Measurements from ENCODE around the gene C4orf17. TPM values are rescaled to one million over a fixed set of nuclear protein-coding genes. Genes with fewer than 3 reads are reported as not detected.

The C4orf17 gene
- polyA plus RNA-seq, 1 of the 3 experiments (the other 2 are of a cell fraction) = not detected

DNA sequence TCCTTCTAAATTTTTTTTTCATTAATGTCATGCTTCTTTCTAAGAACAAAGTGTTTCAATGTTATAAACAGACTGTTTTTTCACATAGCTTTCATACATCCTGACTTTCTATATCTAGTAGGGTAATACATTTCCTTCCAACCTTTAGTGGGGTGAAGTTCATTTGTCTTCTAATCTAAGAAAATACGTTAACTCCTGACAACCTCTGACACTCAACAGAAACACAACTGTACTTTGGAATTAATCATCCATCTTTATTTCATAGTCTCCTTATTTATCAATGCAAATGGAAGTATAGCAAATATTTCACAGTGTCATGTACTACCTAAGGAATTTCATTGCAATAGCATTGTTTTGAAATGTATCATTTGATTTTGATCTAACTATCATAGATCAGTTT lies 61.1 kb downstream of the C4orf17 start (continued):
- TF ChIP-seq, protein P1, sequence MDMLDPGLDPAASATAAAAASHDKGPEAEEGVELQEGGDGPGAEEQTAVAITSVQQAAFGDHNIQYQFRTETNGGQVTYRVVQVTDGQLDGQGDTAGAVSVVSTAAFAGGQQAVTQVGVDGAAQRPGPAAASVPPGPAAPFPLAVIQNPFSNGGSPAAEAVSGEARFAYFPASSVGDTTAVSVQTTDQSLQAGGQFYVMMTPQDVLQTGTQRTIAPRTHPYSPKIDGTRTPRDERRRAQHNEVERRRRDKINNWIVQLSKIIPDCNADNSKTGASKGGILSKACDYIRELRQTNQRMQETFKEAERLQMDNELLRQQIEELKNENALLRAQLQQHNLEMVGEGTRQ (IDR thresholded peaks at IDR 0.05; ENCODE audit: borderline replicate concordance, low read depth, low read length) = no peak
- no peak for TF ChIP-seq EP300 (IDR thresholded peaks at IDR 0.05; ENCODE audit: borderline replicate concordance in 1 of 2, low read depth in 1 of 2, low read length in 1 of 2)
- TF ChIP-seq, protein P2, sequence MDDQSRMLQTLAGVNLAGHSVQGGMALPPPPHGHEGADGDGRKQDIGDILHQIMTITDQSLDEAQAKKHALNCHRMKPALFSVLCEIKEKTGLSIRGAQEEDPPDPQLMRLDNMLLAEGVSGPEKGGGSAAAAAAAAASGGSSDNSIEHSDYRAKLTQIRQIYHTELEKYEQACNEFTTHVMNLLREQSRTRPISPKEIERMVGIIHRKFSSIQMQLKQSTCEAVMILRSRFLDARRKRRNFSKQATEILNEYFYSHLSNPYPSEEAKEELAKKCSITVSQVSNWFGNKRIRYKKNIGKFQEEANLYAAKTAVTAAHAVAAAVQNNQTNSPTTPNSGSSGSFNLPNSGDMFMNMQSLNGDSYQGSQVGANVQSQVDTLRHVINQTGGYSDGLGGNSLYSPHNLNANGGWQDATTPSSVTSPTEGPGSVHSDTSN (IDR thresholded peaks at IDR 0.05) = no peak

DNA sequence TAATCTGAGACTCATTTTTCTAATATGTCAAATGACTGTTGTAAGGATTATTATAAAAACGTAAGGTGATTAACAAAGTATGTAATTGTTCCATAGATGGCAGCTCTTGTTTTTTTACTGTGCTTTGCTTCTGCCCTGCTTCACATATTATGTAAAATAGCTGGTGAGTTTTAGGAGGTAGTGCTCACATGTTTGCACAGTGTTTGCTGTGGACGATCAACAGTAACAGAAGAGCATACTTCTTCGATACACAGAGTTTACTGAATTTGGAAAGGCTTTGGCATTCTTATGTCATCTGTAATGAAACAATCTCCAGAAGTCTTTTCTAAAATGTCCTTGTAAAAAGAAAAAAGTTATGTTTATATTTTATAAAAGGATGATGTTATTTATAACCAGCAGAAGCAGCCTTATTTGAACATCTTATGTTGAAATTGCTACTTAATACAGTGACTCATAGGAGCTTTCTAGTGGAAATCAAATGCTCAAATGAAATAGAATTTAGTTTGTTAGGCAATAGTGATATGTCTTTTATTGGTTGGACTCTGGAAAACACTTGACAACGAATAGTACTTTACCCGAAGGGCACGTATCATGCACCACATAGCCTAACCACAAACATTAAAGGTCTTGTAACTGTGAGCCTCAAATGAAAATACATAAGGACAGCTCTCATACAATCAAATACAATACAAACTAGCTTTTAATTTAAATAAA lies 61.9 kb downstream of the C4orf17 start:
- Histone ChIP-seq H3K4me1 (ENCODE audit: control insufficient read depth in 1 of 2, insufficient read depth in 2 of 2, low read depth in 1 of 2, low read length in 1 of 2) (no peaks in the 10 kb centered on the region), H3K9me3 (no peaks in the 10 kb centered on the region), H3K36me3 (replicated peaks in 1 of 2; ENCODE audit: control insufficient read depth in 1 of 2, insufficient read depth in 2 of 2, low read length in 1 of 2) (no peaks in the 10 kb centered on the region), H3K9me2 (no peaks in the 10 kb centered on the region), H4K20me1 (ENCODE audit: insufficient read depth) (no peaks in the 10 kb centered on the region), H3K4me2 (no peak overlapping the region), H2AFZ (ENCODE audit: low read depth) (no peak overlapping the region), H3K27ac (ENCODE audit: low read depth in 2 of 2, low read length in 1 of 2) (no peak overlapping the region), H3K9ac (no peak overlapping the region), H3K27me3 (ENCODE audit: insufficient read depth) (no peaks in the 10 kb centered on the region), H3K4me3 (ENCODE audit: low read depth in 2 of 2, low read length in 1 of 2) (no peak overlapping the region), H3F3A (replicated peaks; ENCODE audit: insufficient read depth) (no peaks in the 10 kb centered on the region), H3K79me2 (ENCODE audit: insufficient read depth) (no peaks in the 10 kb centered on the region)
- ChIA-PET CTCF (interaction anchor here (0.9 to 1.7 kb wide), 2 partner anchors 14 to 236 kb away, joined by 4 to 5 read pairs; no protein-coding TSS in a partner anchor), POLR2A (interaction anchor here (0.9 kb wide), 1 partner anchor 9 kb away, joined by 3 read pairs; the partner anchor contains the start of gene TRMT10A)
- WGBS (ENCODE audit: low lambda C conversion rate) = 65% methylated on average over 6 of the region's 6 CpGs
- no peak for DNase-seq
- no peak for TF ChIP-seq TEAD4 (IDR thresholded peaks at IDR 0.05; ENCODE audit: borderline replicate concordance, insufficient read depth)
- TF ChIP-seq NFIC (IDR thresholded peaks at IDR 0.05; ENCODE audit: borderline replicate concordance) = no peak
- no peak for TF ChIP-seq POLR2AphosphoS5 (IDR thresholded peaks at IDR 0.05; ENCODE audit: low read depth, low read length)
- TF ChIP-seq, protein P3, sequence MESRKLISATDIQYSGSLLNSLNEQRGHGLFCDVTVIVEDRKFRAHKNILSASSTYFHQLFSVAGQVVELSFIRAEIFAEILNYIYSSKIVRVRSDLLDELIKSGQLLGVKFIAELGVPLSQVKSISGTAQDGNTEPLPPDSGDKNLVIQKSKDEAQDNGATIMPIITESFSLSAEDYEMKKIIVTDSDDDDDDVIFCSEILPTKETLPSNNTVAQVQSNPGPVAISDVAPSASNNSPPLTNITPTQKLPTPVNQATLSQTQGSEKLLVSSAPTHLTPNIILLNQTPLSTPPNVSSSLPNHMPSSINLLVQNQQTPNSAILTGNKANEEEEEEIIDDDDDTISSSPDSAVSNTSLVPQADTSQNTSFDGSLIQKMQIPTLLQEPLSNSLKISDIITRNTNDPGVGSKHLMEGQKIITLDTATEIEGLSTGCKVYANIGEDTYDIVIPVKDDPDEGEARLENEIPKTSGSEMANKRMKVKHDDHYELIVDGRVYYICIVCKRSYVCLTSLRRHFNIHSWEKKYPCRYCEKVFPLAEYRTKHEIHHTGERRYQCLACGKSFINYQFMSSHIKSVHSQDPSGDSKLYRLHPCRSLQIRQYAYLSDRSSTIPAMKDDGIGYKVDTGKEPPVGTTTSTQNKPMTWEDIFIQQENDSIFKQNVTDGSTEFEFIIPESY (IDR thresholded peaks at IDR 0.05; ENCODE audit: borderline replicate concordance, low read depth) = no peak
- no peak for TF ChIP-seq NRF1 (IDR thresholded peaks at IDR 0.05; ENCODE audit: low read depth, low read length)
- TF ChIP-seq, protein P4, sequence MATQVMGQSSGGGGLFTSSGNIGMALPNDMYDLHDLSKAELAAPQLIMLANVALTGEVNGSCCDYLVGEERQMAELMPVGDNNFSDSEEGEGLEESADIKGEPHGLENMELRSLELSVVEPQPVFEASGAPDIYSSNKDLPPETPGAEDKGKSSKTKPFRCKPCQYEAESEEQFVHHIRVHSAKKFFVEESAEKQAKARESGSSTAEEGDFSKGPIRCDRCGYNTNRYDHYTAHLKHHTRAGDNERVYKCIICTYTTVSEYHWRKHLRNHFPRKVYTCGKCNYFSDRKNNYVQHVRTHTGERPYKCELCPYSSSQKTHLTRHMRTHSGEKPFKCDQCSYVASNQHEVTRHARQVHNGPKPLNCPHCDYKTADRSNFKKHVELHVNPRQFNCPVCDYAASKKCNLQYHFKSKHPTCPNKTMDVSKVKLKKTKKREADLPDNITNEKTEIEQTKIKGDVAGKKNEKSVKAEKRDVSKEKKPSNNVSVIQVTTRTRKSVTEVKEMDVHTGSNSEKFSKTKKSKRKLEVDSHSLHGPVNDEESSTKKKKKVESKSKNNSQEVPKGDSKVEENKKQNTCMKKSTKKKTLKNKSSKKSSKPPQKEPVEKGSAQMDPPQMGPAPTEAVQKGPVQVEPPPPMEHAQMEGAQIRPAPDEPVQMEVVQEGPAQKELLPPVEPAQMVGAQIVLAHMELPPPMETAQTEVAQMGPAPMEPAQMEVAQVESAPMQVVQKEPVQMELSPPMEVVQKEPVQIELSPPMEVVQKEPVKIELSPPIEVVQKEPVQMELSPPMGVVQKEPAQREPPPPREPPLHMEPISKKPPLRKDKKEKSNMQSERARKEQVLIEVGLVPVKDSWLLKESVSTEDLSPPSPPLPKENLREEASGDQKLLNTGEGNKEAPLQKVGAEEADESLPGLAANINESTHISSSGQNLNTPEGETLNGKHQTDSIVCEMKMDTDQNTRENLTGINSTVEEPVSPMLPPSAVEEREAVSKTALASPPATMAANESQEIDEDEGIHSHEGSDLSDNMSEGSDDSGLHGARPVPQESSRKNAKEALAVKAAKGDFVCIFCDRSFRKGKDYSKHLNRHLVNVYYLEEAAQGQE (IDR thresholded peaks at IDR 0.05; ENCODE audit: low read depth, low read length) = no peak
- no peak for TF ChIP-seq RFX5 (IDR thresholded peaks at IDR 0.05; ENCODE audit: low read length)
- no peak for TF ChIP-seq MEF2A (IDR thresholded peaks at IDR 0.05; ENCODE audit: borderline replicate concordance, low read depth)
- TF ChIP-seq EP300 (IDR thresholded peaks at IDR 0.05; ENCODE audit: borderline replicate concordance in 1 of 2, low read depth in 1 of 2, low read length in 1 of 2) = no peak
- no peak for TF ChIP-seq JUND (IDR thresholded peaks at IDR 0.05)
- TF ChIP-seq, protein P5, sequence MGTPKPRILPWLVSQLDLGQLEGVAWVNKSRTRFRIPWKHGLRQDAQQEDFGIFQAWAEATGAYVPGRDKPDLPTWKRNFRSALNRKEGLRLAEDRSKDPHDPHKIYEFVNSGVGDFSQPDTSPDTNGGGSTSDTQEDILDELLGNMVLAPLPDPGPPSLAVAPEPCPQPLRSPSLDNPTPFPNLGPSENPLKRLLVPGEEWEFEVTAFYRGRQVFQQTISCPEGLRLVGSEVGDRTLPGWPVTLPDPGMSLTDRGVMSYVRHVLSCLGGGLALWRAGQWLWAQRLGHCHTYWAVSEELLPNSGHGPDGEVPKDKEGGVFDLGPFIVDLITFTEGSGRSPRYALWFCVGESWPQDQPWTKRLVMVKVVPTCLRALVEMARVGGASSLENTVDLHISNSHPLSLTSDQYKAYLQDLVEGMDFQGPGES (IDR thresholded peaks at IDR 0.05; ENCODE audit: low read depth, low read length) = no peak
- no peak for TF ChIP-seq FOXM1 (IDR thresholded peaks at IDR 0.05; ENCODE audit: low read depth)
- TF ChIP-seq GABPA (IDR thresholded peaks at IDR 0.05; ENCODE audit: low read depth) = no peak
- TF ChIP-seq SIN3A (IDR thresholded peaks at IDR 0.05; ENCODE audit: borderline replicate concordance, low read depth, low read length) = no peak
- no peak for TF ChIP-seq RXRA (IDR thresholded peaks at IDR 0.05; ENCODE audit: borderline replicate concordance, low read depth)
- no peak for TF ChIP-seq MXI1 (IDR thresholded peaks at IDR 0.05; ENCODE audit: low read depth, low read length)
- no peak for TF ChIP-seq SMC3 (IDR thresholded peaks at IDR 0.05; ENCODE audit: low read depth, low read length)
- TF ChIP-seq FOXJ3 (CRISPR knock-in tag; IDR thresholded peaks at IDR 0.05) = no peak
- TF ChIP-seq TCF12 (IDR thresholded peaks at IDR 0.05) = no peak
- no peak for TF ChIP-seq ELF1 (IDR thresholded peaks at IDR 0.05)

All from SK-N-SH (cell line).